Endothelial cell of umbilical vein (primary cell): ENCODE measurements around the gene RPS6KA5. TPM values are rescaled to one million over a fixed set of nuclear protein-coding genes. Genes with fewer than 3 reads are reported as not detected.

Experiments
- BruUV-seq: library from RNA; stranded (reverse); fragments of 400-500 nt; replicated peaks from 2 replicates; lab custom pipeline; 2021; lab: Mats Ljungman, UMichigan
- CTCF ChIA-PET: fragments of 300-600, 350-600 bp; sonication (Branson Sonifier 250); formaldehyde crosslinking; loops from one replicate; lab custom pipeline; 2021; ENCODE audit warnings: antibody characterized with exemption, inconsistent platforms; lab: Charles Lee
- POLR2A ChIA-PET: fragments of 300-600, 350-600 bp; sonication (Branson Sonifier 250); formaldehyde crosslinking; loops from one replicate; lab custom pipeline; 2021; ENCODE audit warnings: antibody characterized with exemption, inconsistent platforms; lab: Charles Lee
- DNase-seq: peaks from one replicate; pipeline ENCODE4 v3.0.0-alpha.2; 2011; ENCODE audit warnings: low read depth, low spot score
- FAIRE-seq: peaks from 2 replicates; lab custom pipeline; 2011; peaks lifted over from hg19 to GRCh38; lab: Jason Lieb, UNC
- H2AFZ ChIP-seq: 2 replicates; pipeline ENCODE4 v1.6.0; 2012; ENCODE audit warnings: low read depth, low read length, control low read depth, inconsistent platforms
- H3K27ac ChIP-seq: 2 replicates; pipeline ENCODE4 v1.5.1; 2011; ENCODE audit warnings: low read depth, mild to moderate bottlenecking, control low read depth, low read length, moderate library complexity; ENCODE audit not compliant: insufficient read depth
- H3K27me3 ChIP-seq, 2 experiments: 2 replicates each; pipeline versions ENCODE4 v1.6.0 to v1.6.1; 2011; ENCODE audit warnings: low read length in 2 of 2, mixed read lengths in 1 of 2; ENCODE audit not compliant: control insufficient read depth in 2 of 2, insufficient read depth in 2 of 2
- H3K36me3 ChIP-seq, 2 experiments: 2 replicates in 1 of 2; 3 replicates in 1 of 2; pipeline ENCODE4 v1.5.1; 2011; ENCODE audit warnings: low read length in 2 of 2, mild to moderate bottlenecking in 1 of 2, moderate library complexity in 1 of 2; ENCODE audit not compliant: control insufficient read depth in 2 of 2, insufficient read depth in 2 of 2; ENCODE audit errors: extremely low read depth in 1 of 2
- H3K4me1 ChIP-seq: 3 replicates; pipeline ENCODE4 v1.5.1; 2011; ENCODE audit warnings: mild to moderate bottlenecking, low read length; ENCODE audit not compliant: control insufficient read depth, insufficient read depth; ENCODE audit errors: extremely low read depth
- H3K4me2 ChIP-seq: 2 replicates; pipeline ENCODE4 v1.6.1; 2011; ENCODE audit warnings: low read length, control low read depth, mixed read lengths; ENCODE audit not compliant: insufficient read depth
- H3K4me3 ChIP-seq, 3 experiments: fragments of 200-600 bp in 1 of 3; sonication (generic), shearing (Covaris generic) in 1 of 3; replicated peaks in 1 of 3; 2 replicates each; pipeline ENCODE4 v1.5.1; 2011 to 2016; ENCODE audit warnings: control low read depth in 3 of 3, low read length in 3 of 3, mild to moderate bottlenecking in 2 of 3, inconsistent platforms in 1 of 3, low read depth in 1 of 3, moderate library complexity in 1 of 3; ENCODE audit not compliant: insufficient read depth in 1 of 3
- H3K79me2 ChIP-seq: 2 replicates; pipeline ENCODE4 v1.6.0; 2012; ENCODE audit warnings: low read length, inconsistent platforms; ENCODE audit not compliant: control insufficient read depth, insufficient read depth
- H3K9ac ChIP-seq: replicated peaks from 2 replicates; pipeline ENCODE3; 2011; ENCODE audit warnings: low read length, control low read depth; ENCODE audit not compliant: insufficient read depth; ENCODE audit errors: extremely low read depth
- H3K9me1 ChIP-seq: replicated peaks from 3 replicates; pipeline ENCODE4 v1.6.0; 2011; ENCODE audit warnings: mild to moderate bottlenecking, low read length; ENCODE audit not compliant: control insufficient read depth, insufficient read depth; ENCODE audit errors: extremely low read depth
- H3K9me3 ChIP-seq: replicated peaks from 2 replicates; pipeline ENCODE4 v1.5.1; 2012; ENCODE audit warnings: low read length, inconsistent platforms; ENCODE audit not compliant: control insufficient read depth, insufficient read depth
- H4K20me1 ChIP-seq: replicated peaks from 2 replicates; pipeline ENCODE3; 2011; ENCODE audit warnings: mild to moderate bottlenecking, low read length; ENCODE audit not compliant: control insufficient read depth, insufficient read depth; ENCODE audit errors: extremely low read depth
- CTCF ChIP-seq, 2 donors: IDR thresholded peaks; 1 replicate in 1 of 2; 2 replicates in 1 of 2; pipeline ENCODE4 v1.5.1; 2011; ENCODE audit warnings: low read length in 2 of 2, mild to moderate bottlenecking in 2 of 2, moderate library complexity in 2 of 2, control low read depth in 1 of 2, inconsistent platforms in 1 of 2, low read depth in 1 of 2; ENCODE audit not compliant: insufficient read depth in 1 of 2; ENCODE audit errors: extremely low read depth in 1 of 2
- EZH2 ChIP-seq: IDR thresholded peaks from 2 replicates; pipeline ENCODE4 v1.6.1; 2012; ENCODE audit warnings: borderline replicate concordance, low read depth, mild to moderate bottlenecking, moderate library complexity, low read length, inconsistent platforms; ENCODE audit not compliant: severe bottlenecking
- FOS ChIP-seq: IDR thresholded peaks from 2 replicates; pipeline ENCODE4 v1.6.1; 2011; ENCODE audit warnings: mild to moderate bottlenecking, low read length, moderate library complexity, borderline replicate concordance; ENCODE audit not compliant: insufficient read depth
- GATA2 ChIP-seq: IDR thresholded peaks from 2 replicates; pipeline ENCODE4 v1.7.0; 2011; ENCODE audit warnings: low read depth, mild to moderate bottlenecking, moderate library complexity, mixed read lengths, low read length; ENCODE audit not compliant: insufficient read length, insufficient read depth
- JUN ChIP-seq: IDR thresholded peaks from 2 replicates; pipeline ENCODE4 v1.6.1; 2011; ENCODE audit warnings: borderline replicate concordance, low read depth; ENCODE audit not compliant: insufficient read length, insufficient read depth
- MYC ChIP-seq: IDR thresholded peaks from one replicate; pipeline ENCODE4 v1.6.1; 2011; ENCODE audit warnings: mild to moderate bottlenecking, low read depth, low read length
- POLR2A ChIP-seq: IDR thresholded peaks from 2 replicates; pipeline ENCODE4 v1.6.1; 2012; ENCODE audit warnings: low read depth, mild to moderate bottlenecking, control low read depth, low read length
- POLR2AphosphoS5 ChIP-seq: IDR thresholded peaks from 2 replicates; pipeline ENCODE4 v1.6.1; 2012; ENCODE audit warnings: low read depth, mild to moderate bottlenecking, control low read depth, low read length, moderate library complexity; ENCODE audit not compliant: insufficient read depth
- dilution Hi-C: fragments of 300-500 bp; cut with MboI; formaldehyde crosslinking; loops from one replicate; pipeline ENCODE4 v1.15.0; 2019; ENCODE audit warnings: low sequenced_read_pairs; ENCODE audit not compliant: extremely low pct_ligation_motif_present
- intact Hi-C: fragments of 100-400 bp; cut with micrococcal nuclease; formaldehyde crosslinking; loops from one replicate; pipeline ENCODE4 v1.10.0; 2022
- polyA plus RNA-seq, 4 experiments: library from polyadenylated mRNA; depleted of rRNA in 3 of 4; stranded (reverse) in 3 of 4; unstranded in 1 of 4; fragments of >200 nt; gene quantifications; 2 replicates each; pipeline versions ENCODE4 v1.2.1 to v1.2.3, GENCODE V29; 2011 to 2012; ENCODE audit warnings: missing spikeins in 1 of 4
- total RNA-seq: library from RNA; stranded (reverse); gene quantifications from 2 replicates; pipeline ENCODE4 v1.2.3, GENCODE V29; 2021
- TF ChIP-seq, protein P1 (sequence below): IDR thresholded peaks from 2 replicates; pipeline ENCODE4 v1.6.1; 2011; ENCODE audit not compliant: insufficient read depth, insufficient read length

Gene RPS6KA5
- total and polyA plus RNA-seq, 2 donors (not counting 3 experiments of a cell fraction or from before 2014, with no cell fraction given), result 2.9 to 5.4 TPM

GRCh38 chr14:90811641-90812040 lies 248.8 kb downstream of the RPS6KA5 start:
- no peak for FAIRE-seq
- no peak overlapping the region for H2AFZ ChIP-seq
- H3K9me1 ChIP-seq, result no peaks in the 10 kb centered on the region
- H3K27ac ChIP-seq, result no peak overlapping the region
- H3K9ac ChIP-seq, result no peak overlapping the region
- no peaks in the 10 kb centered on the region for H3K36me3 ChIP-seq
- H4K20me1 ChIP-seq, result no peaks in the 10 kb centered on the region
- dilution Hi-C loops, result no loop called here
- TF ChIP-seq EZH2 (no peak), FOS (no peak), POLR2AphosphoS5 (no peak), JUN (no peak), GATA2 (no peak), CTCF (IDR thresholded peaks at IDR 0.05; ENCODE audit: extremely low read depth in 1 of 2, insufficient read depth in 1 of 2, low read depth in 1 of 2, low read length in 2 of 2) (no peak), POLR2A (no peak), MYC (no peak)
- TF ChIP-seq, protein P1, sequence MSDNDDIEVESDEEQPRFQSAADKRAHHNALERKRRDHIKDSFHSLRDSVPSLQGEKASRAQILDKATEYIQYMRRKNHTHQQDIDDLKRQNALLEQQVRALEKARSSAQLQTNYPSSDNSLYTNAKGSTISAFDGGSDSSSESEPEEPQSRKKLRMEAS, result no peak
- intact Hi-C loops, result no loop called here
- ChIA-PET POLR2A (no interaction called here), CTCF (interaction anchor here (1.3 to 1.9 kb wide), 2 partner anchors 16 to 53 kb away, joined by 6 to 8 read pairs; no protein-coding TSS in a partner anchor)
- no peak for DNase-seq
- no peaks in the 10 kb centered on the region for H3K27me3 ChIP-seq
- no peak overlapping the region for H3K4me2 ChIP-seq
- BruUV-seq, result no TSS peak
- H3K4me1 ChIP-seq, result peaks cover 16% of the 10 kb centered on the region
- H3K9me3 ChIP-seq, result no peaks in the 10 kb centered on the region
- H3K79me2 ChIP-seq, result peaks cover 80% of the 10 kb centered on the region
- H3K4me3 ChIP-seq, result no peak overlapping the region
